SJCRH30 (cell line): ENCODE data around the gene PODXL. TPM values are rescaled to one million over a fixed set of nuclear protein-coding genes. Genes with fewer than 3 reads are reported as not detected.
"Not testable (repeated sequence)": the region's sequence is repeated elsewhere in the genome, so short reads cannot be mapped to it uniquely, and the experiment has no call there.

Experiments used
- DNase-seq, 2 experiments: peaks; one replicate each; pipeline ENCODE4 v3.0.0-alpha.2; 2015 to 2020
- H3K27ac ChIP-seq: fragments of 250-450 bp; sonication (Bioruptor Pico); 2 replicates; pipeline ENCODE4 v1.5.1; 2020; ENCODE audit warnings: mild to moderate bottlenecking, moderate library complexity
- H3K27me3 ChIP-seq: fragments of 250-450 bp; sonication (Bioruptor Pico); 2 replicates; pipeline ENCODE4 v1.5.1; 2020; ENCODE audit warnings: mild to moderate bottlenecking, moderate library complexity
- H3K36me3 ChIP-seq: fragments of 250-450 bp; sonication (Bioruptor Pico); 2 replicates; pipeline ENCODE4 v1.5.1; 2020; ENCODE audit warnings: mild to moderate bottlenecking, moderate library complexity
- H3K4me1 ChIP-seq: fragments of 250-450 bp; sonication (Bioruptor Pico); 2 replicates; pipeline ENCODE4 v1.5.1; 2020; ENCODE audit warnings: mild to moderate bottlenecking, moderate library complexity
- H3K4me3 ChIP-seq: fragments of 250-450 bp; sonication (Bioruptor Pico); 2 replicates; pipeline ENCODE4 v1.5.1; 2020; ENCODE audit warnings: mild to moderate bottlenecking, moderate library complexity
- H3K9me3 ChIP-seq: fragments of 250-450 bp; sonication (Bioruptor Pico); replicated peaks from 2 replicates; pipeline ENCODE4 v1.5.1; 2020; ENCODE audit warnings: mild to moderate bottlenecking, moderate library complexity
- total RNA-seq: library from RNA; depleted of rRNA; stranded (reverse); fragments of >200 nt; shearing (Covaris generic); gene quantifications from 2 replicates; pipeline ENCODE4 v1.2.3, GENCODE V29; 2014

PODXL gene
- total RNA-seq, 1 experiment from 2014 or later = 78.1 TPM

GRCh38 chr7:131489881-131490280 is 66.5 kb downstream of the PODXL start:
- Histone ChIP-seq H3K36me3 (no peaks in the 10 kb centered on the region; the same call in 1 of the 2 replicates), H3K4me3 (no peak overlapping the region), H3K9me3 (no peaks in the 10 kb centered on the region), H3K27ac (no peak overlapping the region), H3K27me3 (no peaks in the 10 kb centered on the region), H3K4me1 (no peaks in the 10 kb centered on the region)
- DNase-seq = no peak

DNA sequence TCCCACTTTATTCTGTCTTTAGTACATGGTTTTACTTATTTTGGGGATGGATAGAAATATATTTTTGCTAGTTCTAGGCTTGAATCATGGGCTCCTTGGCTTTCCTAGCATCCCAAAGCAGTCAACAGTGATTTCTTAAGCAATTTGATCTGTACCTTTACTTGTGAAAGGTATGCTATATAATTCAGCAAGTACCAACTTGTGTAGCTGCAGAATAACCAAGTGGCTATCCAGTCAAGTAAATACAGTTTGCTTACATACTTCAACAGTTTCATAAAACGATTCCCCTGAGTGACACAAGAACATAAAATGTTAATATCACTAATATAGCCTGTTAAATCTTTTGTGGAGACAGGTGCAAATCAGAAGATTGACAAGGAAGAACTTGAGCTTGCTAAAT is 67.2 kb downstream of the PODXL start:
- H3K4me3 ChIP-seq = no peak overlapping the region
- no peaks in the 10 kb centered on the region for H3K4me1 ChIP-seq
- no peak for DNase-seq
- no peaks in the 10 kb centered on the region; the same call in 1 of the 2 replicates for H3K36me3 ChIP-seq
- H3K27ac ChIP-seq = no peak overlapping the region
- H3K27me3 ChIP-seq = no peaks in the 10 kb centered on the region
- H3K9me3 ChIP-seq = no peaks in the 10 kb centered on the region

DNA sequence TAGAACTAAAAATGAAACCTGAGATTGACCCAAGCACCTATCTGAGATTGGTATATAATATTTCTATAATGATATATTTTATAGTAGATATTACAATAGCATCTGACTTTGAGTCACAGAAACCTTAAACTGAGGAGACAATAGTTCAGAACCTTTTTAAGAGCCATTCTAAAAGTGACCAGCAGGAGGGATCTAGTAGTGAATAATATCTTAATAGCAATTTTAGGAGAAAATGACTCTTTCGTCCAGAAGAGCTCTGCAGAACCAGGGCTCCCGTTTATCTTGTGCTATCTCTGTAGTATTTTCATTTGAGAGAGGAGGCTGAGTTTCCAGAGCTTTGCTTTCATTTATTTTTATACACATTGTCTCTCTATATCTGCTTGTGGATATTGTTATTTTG is 68.1 kb downstream of the PODXL start:
- no peaks in the 10 kb centered on the region for H3K4me1 ChIP-seq
- peaks cover 3% of the 10 kb centered on the region; the same call in 1 of the 2 replicates for H3K36me3 ChIP-seq
- no peak overlapping the region for H3K4me3 ChIP-seq
- no peaks in the 10 kb centered on the region for H3K9me3 ChIP-seq
- no peaks in the 10 kb centered on the region for H3K27me3 ChIP-seq
- no peak for DNase-seq
- H3K27ac ChIP-seq = no peak overlapping the region

- Histone ChIP-seq H3K4me1 (no peaks in the 10 kb centered on the region), H3K27ac (no peak overlapping the region), H3K36me3 (peaks cover 6% of the 10 kb centered on the region; the same call in 1 of the 2 replicates), H3K4me3 (no peak overlapping the region), H3K9me3 (no peaks in the 10 kb centered on the region), H3K27me3 (no peaks in the 10 kb centered on the region)
- no peak for DNase-seq
Observed at GRCh38 chr7:131487217-131487616, 69.2 kb downstream of the PODXL start.

- DNase-seq = no peak
- H3K4me1 ChIP-seq = peaks cover 1% of the 10 kb centered on the region
- peaks cover 6% of the 10 kb centered on the region; the same call in 1 of the 2 replicates for H3K36me3 ChIP-seq
- no peak overlapping the region for H3K4me3 ChIP-seq
- H3K9me3 ChIP-seq = no peaks in the 10 kb centered on the region
- H3K27me3 ChIP-seq = no peaks in the 10 kb centered on the region
- no peak overlapping the region for H3K27ac ChIP-seq
Observed at GRCh38 chr7:131486346-131486745, 70.1 kb downstream of the PODXL start.

DNA sequence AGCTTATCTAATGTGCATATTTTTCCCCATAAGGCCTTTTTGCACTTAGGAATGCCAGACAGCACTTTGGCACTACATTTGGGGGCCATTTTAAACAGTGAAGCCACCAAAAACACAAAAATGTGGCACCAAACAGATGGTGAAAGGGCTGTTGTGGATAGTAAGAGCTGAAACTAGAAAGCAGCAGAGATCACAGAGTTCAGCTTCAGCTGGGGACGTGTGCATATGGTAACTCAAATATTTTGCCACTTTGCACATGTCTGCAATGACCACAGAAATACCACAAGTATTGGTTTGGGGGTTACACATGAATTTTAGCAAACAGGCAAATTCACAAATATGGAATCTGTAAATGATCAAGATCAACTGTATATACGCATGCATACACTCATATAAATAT is 72.8 kb downstream of the PODXL start:
- H3K9me3 ChIP-seq = no peaks in the 10 kb centered on the region
- H3K4me1 ChIP-seq = peaks cover 15% of the 10 kb centered on the region
- no peak overlapping the region for H3K4me3 ChIP-seq
- no peak for DNase-seq
- no peak overlapping the region for H3K27ac ChIP-seq
- H3K27me3 ChIP-seq = no peaks in the 10 kb centered on the region
- H3K36me3 ChIP-seq = peaks cover 14% of the 10 kb centered on the region

GRCh38 chr7:131482800-131483199 is 73.6 kb downstream of the PODXL start:
- Histone ChIP-seq H3K27me3 (no peaks in the 10 kb centered on the region), H3K27ac (no peak overlapping the region), H3K4me3 (no peak overlapping the region), H3K9me3 (no peaks in the 10 kb centered on the region), H3K36me3 (peaks cover 20% of the 10 kb centered on the region), H3K4me1 (peaks cover 15% of the 10 kb centered on the region)
- no peak for DNase-seq

GRCh38 chr7:131480384-131481315 is 75.8 kb downstream of the PODXL start:
- H3K27ac ChIP-seq = no peak overlapping the region
- H3K4me1 ChIP-seq = peaks cover 15% of the 10 kb centered on the region
- H3K27me3 ChIP-seq = no peaks in the 10 kb centered on the region
- H3K36me3 ChIP-seq = peaks cover 24% of the 10 kb centered on the region
- DNase-seq = peak in 1 of 2 experiments; percentile 50
- no peak overlapping the region for H3K4me3 ChIP-seq
- no peaks in the 10 kb centered on the region; the same call in 1 of the 2 replicates for H3K9me3 ChIP-seq

- H3K9me3 ChIP-seq = no peaks in the 10 kb centered on the region; the same call in 1 of the 2 replicates
- no peak overlapping the region for H3K4me3 ChIP-seq
- no peak overlapping the region for H3K27ac ChIP-seq
- peaks cover 45% of the 10 kb centered on the region for H3K36me3 ChIP-seq
- no peaks in the 10 kb centered on the region for H3K27me3 ChIP-seq
- peaks cover 15% of the 10 kb centered on the region for H3K4me1 ChIP-seq
- no peak for DNase-seq
Observed at GRCh38 chr7:131476740-131477139, 79.7 kb downstream of the PODXL start.

- Histone ChIP-seq H3K9me3 (no peaks in the 10 kb centered on the region; the same call in 1 of the 2 replicates), H3K27me3 (no peaks in the 10 kb centered on the region), H3K4me3 (no peak overlapping the region), H3K36me3 (peaks cover 68% of the 10 kb centered on the region), H3K27ac (no peak overlapping the region), H3K4me1 (no peaks in the 10 kb centered on the region)
- DNase-seq = no peak
Observed at GRCh38 chr7:131471250-131472004, 85.0 kb downstream of the PODXL start.

DNA sequence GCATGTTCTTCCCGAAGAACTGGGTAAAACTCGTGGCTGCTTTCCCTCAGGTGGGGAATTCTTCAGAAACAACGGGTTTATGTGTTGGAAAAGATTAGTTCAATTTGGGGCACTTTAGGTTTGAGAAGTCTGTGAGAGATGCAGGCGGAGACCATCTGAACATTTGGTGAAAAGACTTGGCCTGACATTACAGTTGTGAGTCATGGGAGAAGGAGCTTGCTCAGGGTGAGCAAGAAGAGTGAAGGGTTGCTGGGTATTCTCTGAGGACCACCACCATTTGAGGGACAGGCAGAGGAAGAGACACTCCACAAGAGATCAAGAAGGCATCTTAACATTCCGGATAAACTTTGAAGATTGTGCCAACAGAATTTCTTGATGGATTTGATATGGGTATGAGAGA is 88.6 kb downstream of the PODXL start:
- no peaks in the 10 kb centered on the region for H3K4me1 ChIP-seq
- H3K27me3 ChIP-seq = no peaks in the 10 kb centered on the region
- H3K36me3 ChIP-seq = peaks cover 71% of the 10 kb centered on the region
- no peaks in the 10 kb centered on the region for H3K9me3 ChIP-seq
- DNase-seq = no peak
- no peak overlapping the region for H3K27ac ChIP-seq
- H3K4me3 ChIP-seq = no peak overlapping the region

DNA sequence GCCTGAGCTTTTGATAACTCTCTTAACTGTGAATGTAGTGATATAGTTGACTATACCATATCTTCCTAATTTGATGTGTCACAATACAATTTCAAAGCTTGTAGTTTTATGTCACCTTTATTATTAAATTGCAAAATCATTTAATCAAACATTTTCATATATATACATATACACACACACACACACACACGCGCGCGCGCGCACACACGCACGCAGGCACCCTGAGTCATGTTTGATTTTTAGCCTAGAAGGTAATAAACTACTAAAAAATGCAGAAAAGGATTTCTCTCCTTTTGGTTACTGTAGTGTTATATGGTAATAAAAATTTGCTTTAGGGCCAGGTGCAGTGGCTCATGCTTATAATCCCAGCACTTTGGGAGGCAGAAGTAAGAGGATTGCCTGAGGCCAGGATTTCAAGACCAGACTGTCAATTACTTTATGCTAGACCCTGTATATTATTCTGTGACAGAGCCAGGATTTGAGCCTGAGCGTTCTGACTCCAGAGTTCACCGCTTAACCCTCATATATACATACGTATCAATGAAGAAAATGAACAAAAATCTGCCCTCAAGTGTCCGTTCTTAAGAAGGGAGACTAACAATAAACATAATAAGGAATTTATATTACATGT is 89.6 kb downstream of the PODXL start:
- no peak overlapping the region for H3K4me3 ChIP-seq
- H3K4me1 ChIP-seq = no peaks in the 10 kb centered on the region
- H3K27ac ChIP-seq = no peak overlapping the region
- no peak for DNase-seq
- H3K9me3 ChIP-seq = no peaks in the 10 kb centered on the region
- H3K27me3 ChIP-seq = no peaks in the 10 kb centered on the region
- peaks cover 70% of the 10 kb centered on the region for H3K36me3 ChIP-seq

DNA sequence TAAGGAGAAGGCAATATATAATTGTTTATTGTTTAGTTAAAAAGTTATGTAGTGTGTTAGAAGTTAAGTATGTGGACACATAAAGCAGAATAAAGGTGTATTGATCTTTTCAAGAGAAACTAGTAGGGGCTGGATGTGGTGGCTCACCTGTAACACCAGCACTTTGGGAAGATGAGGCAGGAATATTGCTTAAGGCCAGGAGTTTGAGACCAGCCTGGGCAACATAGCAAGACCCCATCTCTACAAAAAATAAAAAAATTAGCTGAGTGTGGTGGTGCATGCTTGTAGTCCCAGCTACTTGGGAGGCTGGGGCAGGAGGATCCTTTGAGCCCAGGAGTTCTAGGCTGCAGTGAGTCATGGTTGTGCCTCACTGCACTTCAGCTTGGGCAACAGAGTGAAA is 93.7 kb downstream of the PODXL start:
- not testable (repeated sequence) for DNase-seq, H3K4me1 ChIP-seq, H3K27ac ChIP-seq, H3K27me3 ChIP-seq, H3K9me3 ChIP-seq, H3K4me3 ChIP-seq
- peaks cover 44% of the 10 kb centered on the region for H3K36me3 ChIP-seq

DNA sequence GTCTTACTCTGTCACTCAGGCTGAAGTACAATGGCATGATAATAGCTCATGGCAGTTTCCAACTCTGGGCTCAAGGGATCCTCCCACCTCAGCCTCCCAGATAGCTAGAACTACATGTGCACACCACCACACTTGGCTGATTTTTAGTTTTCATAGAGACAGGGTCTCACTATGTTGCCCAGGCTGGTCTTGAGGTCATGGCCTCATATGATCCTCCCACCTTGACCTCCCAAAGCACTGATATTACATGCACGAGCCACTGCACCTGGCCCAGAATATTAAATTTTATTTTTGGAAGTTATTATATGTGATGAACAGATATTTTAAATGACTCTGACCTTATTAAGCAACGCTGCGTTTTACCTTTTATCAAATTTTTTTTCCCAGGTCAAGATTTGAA is 94.4 kb downstream of the PODXL start:
- Histone ChIP-seq H3K4me3 (no peak overlapping the region), H3K4me1 (no peaks in the 10 kb centered on the region), H3K9me3 (no peaks in the 10 kb centered on the region), H3K27me3 (no peaks in the 10 kb centered on the region), H3K36me3 (peaks cover 40% of the 10 kb centered on the region), H3K27ac (no peak overlapping the region)
- DNase-seq = no peak

DNA sequence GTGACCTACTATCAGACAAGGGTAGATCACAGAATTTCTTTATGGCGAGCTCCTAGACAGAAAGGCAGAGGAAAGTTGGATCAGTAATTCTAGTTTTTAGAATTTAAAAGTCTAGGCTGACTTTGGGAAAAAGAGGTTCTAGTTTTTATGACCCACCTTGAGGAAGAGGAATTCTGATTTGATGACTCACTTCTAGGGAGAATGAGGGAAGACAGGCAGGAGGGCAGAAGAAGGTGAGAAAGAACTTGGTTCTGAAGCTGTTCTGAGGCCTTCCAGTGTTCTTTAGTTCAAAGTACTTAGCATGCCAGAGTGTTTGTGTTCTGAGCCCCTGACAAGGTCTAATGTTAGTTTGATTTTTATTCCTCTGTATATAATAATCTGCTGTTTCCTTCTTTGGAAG is 97.2 kb downstream of the PODXL start:
- Histone ChIP-seq H3K27ac (no peak overlapping the region), H3K27me3 (no peaks in the 10 kb centered on the region), H3K4me3 (no peak overlapping the region), H3K9me3 (no peaks in the 10 kb centered on the region), H3K36me3 (peaks cover 22% of the 10 kb centered on the region), H3K4me1 (no peaks in the 10 kb centered on the region)
- no peak for DNase-seq
